22Rv1 (cell line): ENCODE results near the gene MAGEB1.

Experiments
- ZFX ChIP-seq: fragments of 450-650 bp; IDR thresholded peaks from 2 replicates; pipeline ENCODE4 v1.6.1; 2017; ENCODE audit warnings: antibody characterized with exemption, borderline replicate concordance
- TF ChIP-seq, protein P1 (sequence below): fragments of 450-650 bp; IDR thresholded peaks from 2 replicates; pipeline ENCODE4 v1.5.1; 2017; ENCODE audit warnings: mild to moderate bottlenecking

DNA sequence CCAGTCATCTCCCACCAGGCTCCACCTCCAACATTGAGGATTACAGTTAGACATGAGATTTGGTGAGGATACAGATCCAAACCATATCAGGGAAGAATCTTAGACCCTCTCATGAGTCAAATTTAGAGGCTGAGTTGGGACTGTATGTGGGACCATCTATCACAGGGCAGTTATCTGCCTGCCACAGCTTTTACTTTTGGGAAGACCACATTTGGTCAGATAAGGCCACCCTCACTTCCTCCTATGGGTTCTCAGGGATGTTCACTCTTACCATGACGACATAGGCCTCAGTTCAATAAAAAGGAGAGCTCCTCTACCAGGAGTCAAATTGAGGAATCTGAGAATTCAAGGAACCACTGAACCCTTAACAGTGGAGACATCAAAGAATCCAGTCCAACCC, 29.5 kb upstream of the MAGEB1 start:
- TF ChIP-seq, protein P1, sequence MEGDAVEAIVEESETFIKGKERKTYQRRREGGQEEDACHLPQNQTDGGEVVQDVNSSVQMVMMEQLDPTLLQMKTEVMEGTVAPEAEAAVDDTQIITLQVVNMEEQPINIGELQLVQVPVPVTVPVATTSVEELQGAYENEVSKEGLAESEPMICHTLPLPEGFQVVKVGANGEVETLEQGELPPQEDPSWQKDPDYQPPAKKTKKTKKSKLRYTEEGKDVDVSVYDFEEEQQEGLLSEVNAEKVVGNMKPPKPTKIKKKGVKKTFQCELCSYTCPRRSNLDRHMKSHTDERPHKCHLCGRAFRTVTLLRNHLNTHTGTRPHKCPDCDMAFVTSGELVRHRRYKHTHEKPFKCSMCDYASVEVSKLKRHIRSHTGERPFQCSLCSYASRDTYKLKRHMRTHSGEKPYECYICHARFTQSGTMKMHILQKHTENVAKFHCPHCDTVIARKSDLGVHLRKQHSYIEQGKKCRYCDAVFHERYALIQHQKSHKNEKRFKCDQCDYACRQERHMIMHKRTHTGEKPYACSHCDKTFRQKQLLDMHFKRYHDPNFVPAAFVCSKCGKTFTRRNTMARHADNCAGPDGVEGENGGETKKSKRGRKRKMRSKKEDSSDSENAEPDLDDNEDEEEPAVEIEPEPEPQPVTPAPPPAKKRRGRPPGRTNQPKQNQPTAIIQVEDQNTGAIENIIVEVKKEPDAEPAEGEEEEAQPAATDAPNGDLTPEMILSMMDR, result no peak
- no peak for TF ChIP-seq ZFX
